NCI-H146 treated with DMSO at 0.1 percent for 48 hours (cell line): ENCODE results near the gene KRTAP19-1.

ENCODE experiments used
- DNase-seq: peaks from one replicate; lab custom pipeline; 2025; ENCODE audit not compliant: unreplicated experiment; lab: John Stamatoyannopoulos, UW

The KRTAP19-1 gene

GRCh38 chr21:30480145-30480544 is at the start of gene KRTAP19-1:
Gene KRTAP19-1 (minus strand): TSS chr21:30480367. CDS start chr21:30480317, 50 bp downstream.
- no peak for DNase-seq

GRCh38 chr21:30518876-30519275 is 38.7 kb upstream of the KRTAP19-1 start:
- no peak for DNase-seq

GRCh38 chr21:30515681-30516080 is 35.5 kb upstream of the KRTAP19-1 start:
- no peak for DNase-seq

GRCh38 chr21:30505621-30506205 is 25.5 kb upstream of the KRTAP19-1 start:
- peak; percentile 8 for DNase-seq

- DNase-seq, result no peak
Measured at GRCh38 chr21:30502041-30502440, 21.9 kb upstream of the KRTAP19-1 start, which contains the start of gene KRTAP19-5. Gene KRTAP19-5 (minus strand): TSS chr21:30502141. CDS start chr21:30502090, 51 bp downstream.

- DNase-seq, result no peak
Measured at GRCh38 chr21:30497065-30497464, 16.9 kb upstream of the KRTAP19-1 start, which contains the start of gene KRTAP19-4. Gene KRTAP19-4 (minus strand): TSS chr21:30497165. CDS start chr21:30497110, 55 bp downstream.

GRCh38 chr21:30491963-30492428 is 11.8 kb upstream of the KRTAP19-1 start, which contains the start of gene KRTAP19-3:
Gene KRTAP19-3 (minus strand): TSS chr21:30492013. CDS start chr21:30491957, 56 bp downstream.
- no peak for DNase-seq

- no peak for DNase-seq
Measured at GRCh38 chr21:30487336-30487735, 7.2 kb upstream of the KRTAP19-1 start, which contains the start of gene KRTAP19-2. Gene KRTAP19-2 (minus strand): TSS chr21:30487436. CDS start chr21:30487348, 88 bp downstream.

GRCh38 chr21:30486180-30486579 is 6.0 kb upstream of the KRTAP19-1 start:
- no peak for DNase-seq

- no peak for DNase-seq
Measured at GRCh38 chr21:30482130-30482529, 2.0 kb upstream of the KRTAP19-1 start.

GRCh38 chr21:30479259-30479658 is 908 bp downstream of the KRTAP19-1 start:
- DNase-seq, result no peak

- no peak for DNase-seq
Measured at GRCh38 chr21:30478004-30478403, 2.2 kb downstream of the KRTAP19-1 start.

GRCh38 chr21:30468900-30469714 is 11.1 kb downstream of the KRTAP19-1 start:
- no peak for DNase-seq

- no peak for DNase-seq
Measured at GRCh38 chr21:30463713-30464112, 16.5 kb downstream of the KRTAP19-1 start.

- DNase-seq, result no peak
Measured at GRCh38 chr21:30448514-30448913, 31.7 kb downstream of the KRTAP19-1 start.

GRCh38 chr21:30447056-30447455 is 33.1 kb downstream of the KRTAP19-1 start:
- no peak for DNase-seq

GRCh38 chr21:30444204-30444603 is 36.0 kb downstream of the KRTAP19-1 start:
- DNase-seq, result peak; percentile 20

- DNase-seq, result peak; percentile 28
Measured at GRCh38 chr21:30443226-30443625, 36.9 kb downstream of the KRTAP19-1 start.

- DNase-seq, result no peak
Measured at GRCh38 chr21:30439975-30440374, 40.2 kb downstream of the KRTAP19-1 start, which contains the start of gene KRTAP15-1. Gene KRTAP15-1 (plus strand): TSS chr21:30440275. CDS start chr21:30440328, 53 bp downstream.

GRCh38 chr21:30437010-30437565 is 43.1 kb downstream of the KRTAP19-1 start:
- DNase-seq, result peak; percentile 63

- DNase-seq, result no peak
Measured at GRCh38 chr21:30434033-30434631, 46.0 kb downstream of the KRTAP19-1 start.
